ENCODE measurements around the gene FAM111A. TPM values are rescaled to one million over a fixed set of nuclear protein-coding genes. Genes with fewer than 3 reads are reported as not detected.

Gene FAM111A
- total RNA-seq, 2 experiments from 2014 or later, result 32.8 to 34.4 TPM

DNA sequence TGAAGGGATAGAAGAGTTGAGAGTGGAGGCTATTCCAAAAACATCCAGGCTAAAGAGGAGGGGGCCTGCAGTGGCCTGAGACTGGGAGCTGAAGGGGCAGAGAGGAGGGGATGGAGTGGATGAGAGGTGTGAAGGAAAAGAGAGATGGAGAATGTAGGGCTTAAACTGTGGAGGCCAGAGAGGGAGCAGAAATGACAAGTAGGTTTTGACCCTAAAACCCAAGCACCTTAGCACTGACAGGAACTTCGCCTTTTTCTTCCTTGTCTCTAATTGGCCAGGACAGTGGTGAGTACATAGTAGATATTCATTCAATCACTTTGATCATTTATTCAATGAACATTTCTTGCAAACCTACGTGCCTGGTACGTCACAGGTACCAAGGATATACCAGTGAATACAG lies 28.3 kb upstream of the FAM111A start:
- H3K4me3 Mint-ChIP-seq, result no peak overlapping the region
- no peaks in the 10 kb centered on the region for H3K36me3 Mint-ChIP-seq (ENCODE audit: low read depth)
- no peak for DNase-seq
- intact Hi-C loops (cut with DNase I, micrococcal nuclease), result no loop called here
- Histone ChIP-seq H3K36me3 (ENCODE audit: insufficient read depth, low read length) (no peaks in the 10 kb centered on the region), H3K4me1 (ENCODE audit: insufficient read depth, low read length) (no peaks in the 10 kb centered on the region), H3K9me3 (ENCODE audit: control insufficient read depth in 1 of 2, insufficient read depth in 1 of 2, low read length in 2 of 2) (peaks cover 7 to 20% of the 10 kb centered on the region in 2 experiments), H3K27me3 (ENCODE audit: control insufficient read depth in 1 of 2, insufficient read depth in 2 of 2, low read length in 2 of 2) (no peaks in the 10 kb centered on the region), H3K27ac (ENCODE audit: low read depth in 1 of 2, low read length in 2 of 2) (no peak overlapping the region), H3K4me3 (ENCODE audit: low read length) (no peak overlapping the region)
- TF ChIP-seq CTCF (IDR thresholded peaks at IDR 0.05), result no peak
- H3K4me1 Mint-ChIP-seq (ENCODE audit: low read depth), result no peaks in the 10 kb centered on the region
- no peak for ATAC-seq (ENCODE audit: poor library complexity)
- CTCF ChIA-PET, result no interaction called here
- H3K27ac Mint-ChIP-seq, result no peak overlapping the region
- peaks cover 5% of the 10 kb centered on the region for H3K9me3 Mint-ChIP-seq
- no peaks in the 10 kb centered on the region for H3K27me3 Mint-ChIP-seq
- POLR2A ChIA-PET, result no interaction called here

DNA sequence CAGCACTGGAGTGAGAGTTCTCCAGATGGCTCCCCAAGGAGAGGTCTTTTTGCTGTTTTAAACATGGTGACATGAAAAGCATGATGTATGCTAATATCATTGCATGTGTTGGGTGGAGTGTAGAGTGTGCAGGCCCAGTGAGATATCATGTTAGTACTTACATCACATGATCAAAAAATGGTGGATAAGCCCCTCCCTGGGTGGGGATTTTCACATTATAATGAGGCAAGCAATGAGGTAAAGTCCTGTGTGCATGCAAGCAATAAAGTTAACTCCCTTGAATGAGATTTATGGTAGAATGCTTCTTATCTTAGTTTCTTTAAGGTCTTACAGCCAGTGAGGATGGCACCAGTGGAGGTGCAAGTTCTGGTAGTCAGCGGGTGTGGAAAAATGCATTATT lies 27.1 kb upstream of the FAM111A start:
- intact Hi-C loops (cut with DNase I, micrococcal nuclease), result no loop called here

DNA sequence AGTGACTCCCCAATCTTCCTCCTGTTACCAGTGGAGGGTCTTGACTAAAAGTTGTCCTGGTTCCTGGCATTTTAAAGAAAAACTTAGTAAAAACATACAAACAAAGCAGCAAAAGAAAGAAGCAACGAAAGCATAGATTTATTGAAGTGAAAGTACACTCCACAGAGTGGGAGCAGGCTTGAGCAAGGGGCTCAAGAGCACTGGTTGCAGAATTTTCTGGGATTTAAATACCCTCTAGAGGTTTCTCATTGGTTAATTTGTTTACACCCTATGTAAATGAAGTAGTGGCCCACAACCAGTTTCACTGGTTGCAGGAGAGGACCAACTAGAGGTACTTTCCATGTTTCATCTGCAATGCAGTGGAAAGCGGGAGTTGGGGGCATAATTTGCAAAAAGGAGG lies 24.9 kb upstream of the FAM111A start:
- CTCF ChIA-PET, result no interaction called here
- POLR2A ChIA-PET, result no interaction called here
- no peak for ATAC-seq (ENCODE audit: poor library complexity)
- no peaks in the 10 kb centered on the region for H3K36me3 Mint-ChIP-seq (ENCODE audit: low read depth)
- no peak overlapping the region for H3K27ac Mint-ChIP-seq
- Histone ChIP-seq H3K36me3 (ENCODE audit: insufficient read depth, low read length) (no peaks in the 10 kb centered on the region), H3K4me1 (ENCODE audit: insufficient read depth, low read length) (no peaks in the 10 kb centered on the region), H3K27ac (ENCODE audit: low read depth in 1 of 2, low read length in 2 of 2) (no peak overlapping the region), H3K9me3 (ENCODE audit: control insufficient read depth in 1 of 2, insufficient read depth in 1 of 2, low read length in 2 of 2) (peaks cover 7 to 21% of the 10 kb centered on the region in 2 experiments), H3K4me3 (ENCODE audit: low read length) (no peak overlapping the region), H3K27me3 (ENCODE audit: control insufficient read depth in 1 of 2, insufficient read depth in 2 of 2, low read length in 2 of 2) (no peaks in the 10 kb centered on the region)
- no peak for TF ChIP-seq CTCF (IDR thresholded peaks at IDR 0.05)
- intact Hi-C loops (cut with DNase I, micrococcal nuclease), result no loop called here
- DNase-seq, result no peak
- peaks cover 5% of the 10 kb centered on the region for H3K9me3 Mint-ChIP-seq
- no peak overlapping the region for H3K4me3 Mint-ChIP-seq
- no peaks in the 10 kb centered on the region for H3K4me1 Mint-ChIP-seq (ENCODE audit: low read depth)
- no peaks in the 10 kb centered on the region for H3K27me3 Mint-ChIP-seq

More for the DNA sequence above, 27.1 kb upstream of the FAM111A start:
- Histone ChIP-seq H3K4me3 (ENCODE audit: low read length) (no peak overlapping the region), H3K4me1 (ENCODE audit: insufficient read depth, low read length) (no peaks in the 10 kb centered on the region), H3K27me3 (ENCODE audit: control insufficient read depth in 1 of 2, insufficient read depth in 2 of 2, low read length in 2 of 2) (no peaks in the 10 kb centered on the region), H3K36me3 (ENCODE audit: insufficient read depth, low read length) (no peaks in the 10 kb centered on the region), H3K9me3 (ENCODE audit: control insufficient read depth in 1 of 2, insufficient read depth in 1 of 2, low read length in 2 of 2) (peaks cover 7 to 21% of the 10 kb centered on the region in 2 experiments), H3K27ac (ENCODE audit: low read depth in 1 of 2, low read length in 2 of 2) (no peak overlapping the region)
- DNase-seq (no peak), ATAC-seq (ENCODE audit: poor library complexity) (no peak)
- Mint-ChIP-seq H3K4me3 (no peak overlapping the region), H3K4me1 (ENCODE audit: low read depth) (no peaks in the 10 kb centered on the region), H3K27ac (no peak overlapping the region), H3K9me3 (peaks cover 5% of the 10 kb centered on the region), H3K36me3 (ENCODE audit: low read depth) (no peaks in the 10 kb centered on the region), H3K27me3 (no peaks in the 10 kb centered on the region)
- POLR2A ChIA-PET, result no interaction called here
- CTCF ChIA-PET, result no interaction called here
- no peak for TF ChIP-seq CTCF (IDR thresholded peaks at IDR 0.05)
